Neuronal stem cell (in vitro differentiated cells): ENCODE data around the gene PKD1.
"Not testable (repeated sequence)": the region's sequence is repeated elsewhere in the genome, so short reads cannot be mapped to it uniquely, and the experiment has no call there.

Experiments
- DNase-seq: peaks from one replicate; pipeline ENCODE4 v3.0.0-alpha.2; 2013; ENCODE audit warnings: low spot score
- H2AFZ ChIP-seq: one replicate; pipeline ENCODE4 v1.6.1; 2013; ENCODE audit warnings: mild to moderate bottlenecking, low read length, inconsistent platforms
- H2AK5ac ChIP-seq: 2 replicates; pipeline ENCODE4 v1.6.1; 2013; ENCODE audit warnings: low read depth, mild to moderate bottlenecking, inconsistent platforms, low read length, moderate library complexity, mixed read lengths
- H2BK120ac ChIP-seq: 2 replicates; pipeline ENCODE4 v1.6.1; 2013; ENCODE audit warnings: low read depth, mild to moderate bottlenecking, inconsistent platforms, low read length, moderate library complexity, mixed read lengths
- H2BK12ac ChIP-seq: one replicate; pipeline ENCODE4 v1.6.1; 2013; ENCODE audit warnings: low read length, inconsistent platforms
- H2BK15ac ChIP-seq: 2 replicates; pipeline ENCODE4 v1.6.1; 2013; ENCODE audit warnings: mild to moderate bottlenecking, low read length, inconsistent platforms, mixed read lengths
- H2BK5ac ChIP-seq: one replicate; pipeline ENCODE4 v1.6.1; 2013; ENCODE audit warnings: inconsistent platforms, mild to moderate bottlenecking, low read length, moderate library complexity
- H3K14ac ChIP-seq: one replicate; pipeline ENCODE4 v1.6.1; 2013; ENCODE audit warnings: low read length, inconsistent platforms
- H3K18ac ChIP-seq: 2 replicates; pipeline ENCODE4 v1.6.1; 2013; ENCODE audit warnings: low read length, inconsistent platforms
- H3K23ac ChIP-seq: 2 replicates; pipeline ENCODE4 v1.6.1; 2013; ENCODE audit warnings: low read depth, mild to moderate bottlenecking, mixed read lengths, low read length, inconsistent platforms; ENCODE audit not compliant: poor library complexity
- H3K27ac ChIP-seq: replicated peaks from 3 replicates; pipeline ENCODE4 v1.5.1; 2013; ENCODE audit warnings: low read length, inconsistent platforms
- H3K27me3 ChIP-seq, 3 experiments: 2 replicates each; pipeline ENCODE4 v1.6.1; 2013; ENCODE audit warnings: low read length in 3 of 3, mild to moderate bottlenecking in 2 of 3, inconsistent platforms in 1 of 3, low read depth in 1 of 3, mixed read lengths in 1 of 3, moderate library complexity in 1 of 3; ENCODE audit not compliant: control insufficient read depth in 3 of 3, insufficient read depth in 3 of 3
- H3K36me3 ChIP-seq, 2 donors: replicated peaks in 1 of 2; 2 replicates each; pipeline ENCODE4 v1.6.1; 2013; ENCODE audit warnings: low read length in 2 of 2; ENCODE audit not compliant: control insufficient read depth in 2 of 2, insufficient read depth in 2 of 2
- H3K4ac ChIP-seq: 2 replicates; pipeline ENCODE4 v1.6.1; 2013; ENCODE audit warnings: inconsistent platforms, mild to moderate bottlenecking, low read length, moderate library complexity
- H3K4me1 ChIP-seq, 2 donors: 1 replicate in 1 of 2; 2 replicates in 1 of 2; pipeline ENCODE4 v1.6.1; 2013; ENCODE audit warnings: low read length in 2 of 2, low read depth in 1 of 2; ENCODE audit not compliant: control insufficient read depth in 2 of 2, insufficient read depth in 1 of 2
- H3K4me2 ChIP-seq: one replicate; pipeline ENCODE4 v1.6.1; 2013; ENCODE audit warnings: mild to moderate bottlenecking, low read length, inconsistent platforms; ENCODE audit not compliant: insufficient read depth, poor library complexity, severe bottlenecking
- H3K4me3 ChIP-seq, 2 donors: 2 replicates each; pipeline ENCODE4 v1.5.1; 2013; ENCODE audit warnings: low read length in 2 of 2, mild to moderate bottlenecking in 2 of 2, inconsistent platforms in 1 of 2, moderate library complexity in 1 of 2
- H3K79me1 ChIP-seq: one replicate; pipeline ENCODE4 v1.6.1; 2013; ENCODE audit warnings: low read depth, mild to moderate bottlenecking, inconsistent platforms, low read length, moderate library complexity
- H3K9ac ChIP-seq: one replicate; pipeline ENCODE4 v1.6.1; 2013; ENCODE audit warnings: mild to moderate bottlenecking, low read depth, low read length, inconsistent platforms; ENCODE audit not compliant: poor library complexity
- H3K9me3 ChIP-seq, 2 donors: replicated peaks in 1 of 2; 2 replicates each; pipeline versions ENCODE3 to v1.6.1; 2013; ENCODE audit warnings: low read length in 2 of 2, mild to moderate bottlenecking in 2 of 2, inconsistent platforms in 1 of 2, low read depth in 1 of 2, mixed read lengths in 1 of 2, moderate library complexity in 1 of 2; ENCODE audit not compliant: control insufficient read depth in 2 of 2, insufficient read depth in 1 of 2
- H4K8ac ChIP-seq: one replicate; pipeline ENCODE4 v1.6.1; 2013; ENCODE audit warnings: low read depth, mild to moderate bottlenecking, inconsistent platforms, low read length, moderate library complexity
- H4K91ac ChIP-seq: one replicate; pipeline ENCODE4 v1.6.1; 2013; ENCODE audit warnings: low read length, low read depth, mild to moderate bottlenecking, inconsistent platforms; ENCODE audit not compliant: poor library complexity
- WGBS, 2 donors: extraction: QIAGEN DNeasy Blood & Tissue Kit; methylation state at CpG; one replicate each; pipeline ENCODE4 v1.1.7; 2013; ENCODE audit warnings: missing lambda C conversion rate in 2 of 2, mixed read lengths in 1 of 2; ENCODE audit not compliant: insufficient read length in 2 of 2, insufficient replicate concordance in 1 of 2; ENCODE audit errors: extremely low coverage in 2 of 2; 5-methylcytosine and 5-hydroxymethylcytosine counted together

Gene PKD1

DNA sequence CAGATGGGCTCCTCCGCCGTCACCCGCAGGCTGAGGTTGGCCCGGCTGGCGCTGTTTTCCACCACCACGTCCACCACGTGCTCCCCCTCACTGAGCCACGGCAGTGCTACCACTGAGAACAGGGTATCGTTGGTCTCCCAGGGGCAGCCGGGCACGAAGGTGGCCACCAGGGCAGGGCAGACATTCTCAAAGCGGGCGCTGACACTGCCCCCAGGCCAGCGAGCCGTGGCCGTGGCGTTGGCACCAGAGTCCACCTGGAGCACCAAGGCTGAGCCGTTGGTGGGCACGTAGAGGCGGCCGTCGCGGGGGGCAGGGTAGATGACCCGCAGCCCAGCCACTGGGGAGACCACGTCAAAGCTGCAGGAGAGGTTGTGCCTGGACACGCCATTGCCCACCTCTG lies 21.5 kb downstream of the PKD1 start:
- not testable (repeated sequence) for H3K14ac ChIP-seq, H4K8ac ChIP-seq, H3K9me3 ChIP-seq, H2AK5ac ChIP-seq, H3K27ac ChIP-seq, H2BK5ac ChIP-seq, H3K4me2 ChIP-seq, H3K79me1 ChIP-seq, H3K9ac ChIP-seq, DNase-seq, H2BK12ac ChIP-seq, H4K91ac ChIP-seq, H3K27me3 ChIP-seq, H2BK120ac ChIP-seq, H2BK15ac ChIP-seq, H3K4ac ChIP-seq, H2AFZ ChIP-seq, H3K18ac ChIP-seq, H3K23ac ChIP-seq, H3K4me1 ChIP-seq, H3K4me3 ChIP-seq
- peaks cover 0 to 17% of the 10 kb centered on the region in 2 donors for H3K36me3 ChIP-seq
- no CpG with 5 or more reads among the region's 26 CpGs for WGBS, 2 donors

- H2AFZ ChIP-seq, H3K14ac ChIP-seq: not testable (repeated sequence)
Observed at GRCh38 chr16:2112539-2113106, 23.1 kb downstream of the PKD1 start.

DNA sequence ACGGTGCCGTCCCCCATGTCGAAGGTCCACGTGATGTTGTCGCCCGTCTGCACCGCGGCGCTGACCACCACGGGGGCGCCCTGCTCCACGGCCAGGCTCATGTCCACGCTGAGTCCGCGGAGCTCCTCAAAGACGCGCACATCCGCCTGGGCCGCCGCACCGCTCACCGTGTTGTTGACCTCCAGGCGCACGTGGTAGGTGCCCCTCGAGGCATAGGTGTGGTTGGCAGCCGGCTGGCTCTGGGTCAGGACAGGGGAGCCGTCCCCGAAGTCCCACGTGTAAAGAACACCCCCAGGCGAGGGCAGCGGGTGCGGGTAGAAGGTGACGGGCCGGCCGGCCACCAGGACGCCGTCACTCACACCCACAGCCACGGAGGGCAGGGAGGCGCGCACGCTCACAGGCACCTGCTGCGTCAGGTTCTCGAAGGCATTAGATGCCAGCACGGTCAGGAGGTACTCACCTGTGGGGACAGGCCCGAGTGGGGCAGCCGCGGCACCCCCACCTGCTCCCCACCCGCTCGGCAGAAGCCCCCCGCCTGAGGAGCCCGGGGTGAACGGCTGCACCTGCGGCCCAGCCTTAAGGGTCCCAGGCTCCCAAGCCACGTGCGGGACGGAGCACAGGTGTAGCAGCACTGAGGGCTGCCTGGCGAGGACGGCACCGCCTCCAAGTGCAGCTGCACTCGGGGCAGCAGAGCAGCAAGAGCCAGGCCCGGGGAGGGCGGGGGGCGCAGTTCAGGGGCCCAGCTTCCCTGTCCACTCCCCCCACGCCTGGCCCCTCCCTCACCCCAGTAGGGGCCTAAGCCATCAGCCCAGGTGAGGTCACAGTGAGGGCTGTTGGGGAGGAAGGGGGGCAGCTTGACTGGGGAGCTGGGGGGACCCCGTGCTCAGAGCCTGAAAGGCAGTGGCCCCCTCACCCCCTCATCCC lies 24.0 kb downstream of the PKD1 start:
- not testable (repeated sequence) for H3K14ac ChIP-seq, H2AFZ ChIP-seq

More at GRCh38 chr16:2112539-2113106, 23.1 kb downstream of the PKD1 start:
- H4K8ac ChIP-seq, H2BK5ac ChIP-seq, H3K9ac ChIP-seq, H3K9me3 ChIP-seq, H2AK5ac ChIP-seq, H3K79me1 ChIP-seq, H2BK120ac ChIP-seq, DNase-seq, H3K27ac ChIP-seq, H3K4me1 ChIP-seq, H3K4ac ChIP-seq, H3K4me3 ChIP-seq, H2BK12ac ChIP-seq, H3K27me3 ChIP-seq, H3K23ac ChIP-seq, H4K91ac ChIP-seq, H2BK15ac ChIP-seq, H3K4me2 ChIP-seq, H3K18ac ChIP-seq: not testable (repeated sequence)
- H3K36me3 ChIP-seq, result peaks cover 0 to 29% of the 10 kb centered on the region in 2 donors
- no CpG with 5 or more reads among the region's 30 CpGs for WGBS, 2 donors

DNA sequence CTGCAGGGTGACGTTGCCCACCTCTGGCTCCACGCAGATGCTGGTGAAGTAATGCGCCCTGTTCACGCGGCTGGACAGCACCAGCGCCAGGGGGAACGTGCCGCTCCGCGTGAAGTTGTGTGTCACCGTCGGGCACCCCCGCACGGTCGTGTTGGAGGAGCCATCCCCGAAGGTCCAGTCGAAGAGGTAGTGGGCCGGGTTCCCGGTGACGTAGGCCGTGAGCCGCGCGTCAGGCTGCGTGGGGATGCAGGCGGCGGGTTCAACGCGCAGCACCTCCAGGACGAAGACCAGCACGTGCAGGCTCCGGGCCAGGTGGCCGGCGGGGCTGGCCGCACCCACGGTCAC lies 24.7 kb downstream of the PKD1 start:
- H3K9ac ChIP-seq, H3K27me3 ChIP-seq, H3K9me3 ChIP-seq, DNase-seq, H3K23ac ChIP-seq, H2BK15ac ChIP-seq, H4K8ac ChIP-seq, H3K79me1 ChIP-seq, H2BK5ac ChIP-seq, H3K27ac ChIP-seq, H3K14ac ChIP-seq, H4K91ac ChIP-seq, H3K4me1 ChIP-seq, H3K4me2 ChIP-seq, H3K4ac ChIP-seq, H2AK5ac ChIP-seq, H3K4me3 ChIP-seq, H2AFZ ChIP-seq, H3K18ac ChIP-seq, H2BK120ac ChIP-seq, H2BK12ac ChIP-seq: not testable (repeated sequence)
- no CpG with 5 or more reads among the region's 36 CpGs for WGBS, 2 donors
- H3K36me3 ChIP-seq, result peaks cover 0 to 32% of the 10 kb centered on the region in 2 donors

More for the DNA sequence above, 24.0 kb downstream of the PKD1 start:
- H3K27me3 ChIP-seq, H3K18ac ChIP-seq, H3K9me3 ChIP-seq, H2BK120ac ChIP-seq, H2BK5ac ChIP-seq, DNase-seq, H3K4me2 ChIP-seq, H2BK12ac ChIP-seq, H2AK5ac ChIP-seq, H3K23ac ChIP-seq, H3K27ac ChIP-seq, H3K4me1 ChIP-seq, H3K4ac ChIP-seq, H3K4me3 ChIP-seq, H2BK15ac ChIP-seq, H3K9ac ChIP-seq, H4K91ac ChIP-seq, H3K79me1 ChIP-seq, H4K8ac ChIP-seq: not testable (repeated sequence)
- peaks cover 0 to 32% of the 10 kb centered on the region in 2 donors for H3K36me3 ChIP-seq
- no CpG with 5 or more reads among the region's 65 CpGs for WGBS, 2 donors
